Neural progenitor cell (in vitro differentiated cells): Measurements from ENCODE around the gene TWIST2.

Experiments used
- CTCF ChIP-seq: fragments of 200-600 bp; sonication (generic); IDR thresholded peaks from 2 replicates; pipeline ENCODE4 v1.5.1; 2017; ENCODE audit warnings: antibody characterized with exemption, mild to moderate bottlenecking
- EZH2phosphoT487 ChIP-seq: fragments of 200-600 bp; sonication (generic); IDR thresholded peaks from 2 replicates; pipeline ENCODE4 v1.6.1; 2017; ENCODE audit warnings: antibody characterized with exemption

GRCh38 chr2:238890618-238891456 lies 43.0 kb downstream of the TWIST2 start:
- TF ChIP-seq CTCF (no peak), EZH2phosphoT487 (no peak)
